ENCODE measurements around the gene LRP6.
"Not testable (repeated sequence)": the region's sequence is repeated elsewhere in the genome, so short reads cannot be mapped to it uniquely, and the experiment has no call there.

Gene LRP6

GRCh38 chr12:12156828-12157227 is 110.0 kb downstream of the LRP6 start:
- H3K9ac ChIP-seq (ENCODE audit: low read length in 2 of 2), result no peak overlapping the region
- H3K9me3 ChIP-seq (ENCODE audit: control insufficient read depth in 2 of 2, low read length in 2 of 2), result no peaks in the 10 kb centered on the region
- no peaks in the 10 kb centered on the region for H3K27me3 ChIP-seq (ENCODE audit: control insufficient read depth in 1 of 2, insufficient read depth in 2 of 2, low read length in 2 of 2)
- no peak overlapping the region for H3K27ac ChIP-seq (ENCODE audit: low read length)
- H3K4me1 ChIP-seq (ENCODE audit: control insufficient read depth, insufficient read depth, low read length), result no peaks in the 10 kb centered on the region
- no peak overlapping the region for H3K4me3 ChIP-seq (ENCODE audit: low read length in 2 of 2)
- H3K36me3 ChIP-seq (ENCODE audit: control insufficient read depth in 2 of 2, insufficient read depth in 2 of 2, low read length in 2 of 2), result peaks cover 5 to 6% of the 10 kb centered on the region in 2 donors

GRCh38 chr12:12156116-12156515 is 110.7 kb downstream of the LRP6 start:
- Histone ChIP-seq H3K27me3 (ENCODE audit: control insufficient read depth in 1 of 2, insufficient read depth in 2 of 2, low read length in 2 of 2) (no peaks in the 10 kb centered on the region), H3K27ac (ENCODE audit: low read length) (no peak overlapping the region), H3K4me3 (ENCODE audit: low read length in 2 of 2) (no peak overlapping the region), H3K36me3 (ENCODE audit: control insufficient read depth in 2 of 2, insufficient read depth in 2 of 2, low read length in 2 of 2) (peaks cover 5 to 6% of the 10 kb centered on the region in 2 donors), H3K4me1 (ENCODE audit: control insufficient read depth, insufficient read depth, low read length) (no peaks in the 10 kb centered on the region), H3K9me3 (ENCODE audit: control insufficient read depth in 2 of 2, low read length in 2 of 2) (no peaks in the 10 kb centered on the region), H3K9ac (ENCODE audit: low read length in 2 of 2) (no peak overlapping the region)

- Histone ChIP-seq H3K36me3 (ENCODE audit: control insufficient read depth in 2 of 2, insufficient read depth in 2 of 2, low read length in 2 of 2) (peaks cover 17 to 21% of the 10 kb centered on the region in 2 donors), H3K27ac (ENCODE audit: low read length) (no peak overlapping the region), H3K27me3 (ENCODE audit: control insufficient read depth in 1 of 2, insufficient read depth in 2 of 2, low read length in 2 of 2) (no peaks in the 10 kb centered on the region), H3K9ac (ENCODE audit: low read length in 2 of 2) (no peak overlapping the region), H3K9me3 (ENCODE audit: control insufficient read depth in 2 of 2, low read length in 2 of 2) (no peaks in the 10 kb centered on the region), H3K4me1 (ENCODE audit: control insufficient read depth, insufficient read depth, low read length) (no peaks in the 10 kb centered on the region), H3K4me3 (ENCODE audit: low read length in 2 of 2) (no peak overlapping the region)
These were observed 113.2 kb downstream of the LRP6 start for GRCh38 chr12:12153596-12153995.

- no peak overlapping the region for H3K9ac ChIP-seq (ENCODE audit: low read length in 2 of 2)
- H3K4me3 ChIP-seq (ENCODE audit: low read length in 2 of 2), result no peak overlapping the region
- no peaks in the 10 kb centered on the region for H3K4me1 ChIP-seq (ENCODE audit: control insufficient read depth, insufficient read depth, low read length)
- H3K27ac ChIP-seq (ENCODE audit: low read length), result no peak overlapping the region
- H3K27me3 ChIP-seq (ENCODE audit: control insufficient read depth in 1 of 2, insufficient read depth in 2 of 2, low read length in 2 of 2), result no peaks in the 10 kb centered on the region
- no peaks in the 10 kb centered on the region for H3K9me3 ChIP-seq (ENCODE audit: control insufficient read depth in 2 of 2, low read length in 2 of 2)
- H3K36me3 ChIP-seq (ENCODE audit: control insufficient read depth in 2 of 2, insufficient read depth in 2 of 2, low read length in 2 of 2), result peaks cover 19 to 26% of the 10 kb centered on the region in 2 donors
These were observed 119.7 kb downstream of the LRP6 start for GRCh38 chr12:12147111-12147510.

GRCh38 chr12:12144531-12144930 is 122.3 kb downstream of the LRP6 start:
- not testable (repeated sequence) for H3K9ac ChIP-seq (ENCODE audit: low read length in 2 of 2); H3K4me1 ChIP-seq (ENCODE audit: control insufficient read depth, insufficient read depth, low read length); H3K9me3 ChIP-seq (ENCODE audit: control insufficient read depth in 2 of 2, low read length in 2 of 2); H3K27ac ChIP-seq (ENCODE audit: low read length); H3K4me3 ChIP-seq (ENCODE audit: low read length in 2 of 2); H3K27me3 ChIP-seq (ENCODE audit: control insufficient read depth in 1 of 2, insufficient read depth in 2 of 2, low read length in 2 of 2)
- peaks cover 10 to 20% of the 10 kb centered on the region in 2 donors for H3K36me3 ChIP-seq (ENCODE audit: control insufficient read depth in 2 of 2, insufficient read depth in 2 of 2, low read length in 2 of 2)

- H3K27ac ChIP-seq (ENCODE audit: low read length), result no peak overlapping the region
- H3K4me3 ChIP-seq (ENCODE audit: low read length in 2 of 2), result no peak overlapping the region
- H3K9me3 ChIP-seq (ENCODE audit: control insufficient read depth in 2 of 2, low read length in 2 of 2), result no peaks in the 10 kb centered on the region
- H3K36me3 ChIP-seq (ENCODE audit: control insufficient read depth in 2 of 2, insufficient read depth in 2 of 2, low read length in 2 of 2), result peaks cover 0 to 4% of the 10 kb centered on the region in 2 donors
- no peaks in the 10 kb centered on the region for H3K27me3 ChIP-seq (ENCODE audit: control insufficient read depth in 1 of 2, insufficient read depth in 2 of 2, low read length in 2 of 2)
- H3K9ac ChIP-seq (ENCODE audit: low read length in 2 of 2), result no peak overlapping the region
- H3K4me1 ChIP-seq (ENCODE audit: control insufficient read depth, insufficient read depth, low read length), result no peaks in the 10 kb centered on the region
These were observed 125.8 kb downstream of the LRP6 start for GRCh38 chr12:12141000-12141399.

- H3K27ac ChIP-seq (ENCODE audit: low read length), result no peak overlapping the region
- H3K9me3 ChIP-seq (ENCODE audit: control insufficient read depth in 2 of 2, low read length in 2 of 2), result no peaks in the 10 kb centered on the region
- no peaks in the 10 kb centered on the region for H3K27me3 ChIP-seq (ENCODE audit: control insufficient read depth in 1 of 2, insufficient read depth in 2 of 2, low read length in 2 of 2)
- peaks cover 0 to 3% of the 10 kb centered on the region in 2 donors for H3K36me3 ChIP-seq (ENCODE audit: control insufficient read depth in 2 of 2, insufficient read depth in 2 of 2, low read length in 2 of 2)
- H3K4me3 ChIP-seq (ENCODE audit: low read length in 2 of 2), result no peak overlapping the region
- no peaks in the 10 kb centered on the region for H3K4me1 ChIP-seq (ENCODE audit: control insufficient read depth, insufficient read depth, low read length)
- no peak overlapping the region for H3K9ac ChIP-seq (ENCODE audit: low read length in 2 of 2)
These were observed 128.4 kb downstream of the LRP6 start for GRCh38 chr12:12138203-12139154.

- Histone ChIP-seq H3K4me3 (ENCODE audit: low read length in 2 of 2) (no peak overlapping the region), H3K9ac (ENCODE audit: low read length in 2 of 2) (no peak overlapping the region), H3K36me3 (ENCODE audit: control insufficient read depth in 2 of 2, insufficient read depth in 2 of 2, low read length in 2 of 2) (peaks cover 3 to 10% of the 10 kb centered on the region in 2 donors), H3K27me3 (ENCODE audit: control insufficient read depth in 1 of 2, insufficient read depth in 2 of 2, low read length in 2 of 2) (no peaks in the 10 kb centered on the region), H3K27ac (ENCODE audit: low read length) (no peak overlapping the region), H3K9me3 (ENCODE audit: control insufficient read depth in 2 of 2, low read length in 2 of 2) (no peaks in the 10 kb centered on the region), H3K4me1 (ENCODE audit: control insufficient read depth, insufficient read depth, low read length) (no peaks in the 10 kb centered on the region)
These were observed 133.1 kb downstream of the LRP6 start for GRCh38 chr12:12133785-12134184.

- Histone ChIP-seq H3K9ac (ENCODE audit: low read length in 2 of 2) (no peak overlapping the region), H3K27ac (ENCODE audit: low read length) (no peak overlapping the region), H3K27me3 (ENCODE audit: control insufficient read depth in 1 of 2, insufficient read depth in 2 of 2, low read length in 2 of 2) (no peaks in the 10 kb centered on the region), H3K9me3 (ENCODE audit: control insufficient read depth in 2 of 2, low read length in 2 of 2) (no peaks in the 10 kb centered on the region), H3K4me3 (ENCODE audit: low read length in 2 of 2) (no peak overlapping the region), H3K4me1 (ENCODE audit: control insufficient read depth, insufficient read depth, low read length) (no peaks in the 10 kb centered on the region), H3K36me3 (ENCODE audit: control insufficient read depth in 2 of 2, insufficient read depth in 2 of 2, low read length in 2 of 2) (peaks cover 3 to 12% of the 10 kb centered on the region in 2 donors)
These were observed 133.6 kb downstream of the LRP6 start for GRCh38 chr12:12133259-12133658.

GRCh38 chr12:12128670-12129069 is 138.2 kb downstream of the LRP6 start:
- Histone ChIP-seq H3K9ac (ENCODE audit: low read length in 2 of 2) (no peak overlapping the region), H3K27me3 (ENCODE audit: control insufficient read depth in 1 of 2, insufficient read depth in 2 of 2, low read length in 2 of 2) (no peaks in the 10 kb centered on the region), H3K4me3 (ENCODE audit: low read length in 2 of 2) (no peak overlapping the region), H3K36me3 (ENCODE audit: control insufficient read depth in 2 of 2, insufficient read depth in 2 of 2, low read length in 2 of 2) (peaks cover 13 to 27% of the 10 kb centered on the region in 2 donors), H3K27ac (ENCODE audit: low read length) (no peak overlapping the region), H3K4me1 (ENCODE audit: control insufficient read depth, insufficient read depth, low read length) (no peaks in the 10 kb centered on the region), H3K9me3 (ENCODE audit: control insufficient read depth in 2 of 2, low read length in 2 of 2) (no peaks in the 10 kb centered on the region)

- Histone ChIP-seq H3K9ac (ENCODE audit: low read length in 2 of 2) (no peak overlapping the region), H3K4me1 (ENCODE audit: control insufficient read depth, insufficient read depth, low read length) (no peaks in the 10 kb centered on the region), H3K4me3 (ENCODE audit: low read length in 2 of 2) (no peak overlapping the region), H3K36me3 (ENCODE audit: control insufficient read depth in 2 of 2, insufficient read depth in 2 of 2, low read length in 2 of 2) (peaks cover 13 to 27% of the 10 kb centered on the region in 2 donors), H3K9me3 (ENCODE audit: control insufficient read depth in 2 of 2, low read length in 2 of 2) (no peaks in the 10 kb centered on the region), H3K27me3 (ENCODE audit: control insufficient read depth in 1 of 2, insufficient read depth in 2 of 2, low read length in 2 of 2) (no peaks in the 10 kb centered on the region), H3K27ac (ENCODE audit: low read length) (no peak overlapping the region)
These were observed 139.5 kb downstream of the LRP6 start for GRCh38 chr12:12127304-12127703.

Measured in stomach smooth muscle (tissue), 2 donors.